ENCODE data around the gene ARHGEF38. TPM values are rescaled to one million over a fixed set of nuclear protein-coding genes. Genes with fewer than 3 reads are reported as not detected.

The ARHGEF38 gene
- total RNA-seq, 1 donor from 2014 or later: not detected

GRCh38 chr4:105631818-105632400 lies 79.5 kb downstream of the ARHGEF38 start:
- Histone ChIP-seq H3K79me2 (ENCODE audit: insufficient read depth, low read length) (no peaks in the 10 kb centered on the region), H3K36me3 (ENCODE audit: insufficient read depth, low read length) (no peaks in the 10 kb centered on the region), H3K4me2 (ENCODE audit: low read length) (no peak overlapping the region), H3K4me1 (ENCODE audit: insufficient read depth, low read length) (no peaks in the 10 kb centered on the region), H3K4me3 (ENCODE audit: insufficient read depth, low read depth, low read length) (no peak overlapping the region), H3K27me3 (ENCODE audit: insufficient read depth, low read length) (no peaks in the 10 kb centered on the region), H4K20me1 (ENCODE audit: insufficient read depth, low read length) (no peaks in the 10 kb centered on the region), H3K9me3 (ENCODE audit: insufficient read depth, low read depth, low read length) (no peaks in the 10 kb centered on the region), H3K9ac (ENCODE audit: low read length) (no peak overlapping the region), H3K27ac (ENCODE audit: low read depth, low read length) (no peak overlapping the region), H2AFZ (ENCODE audit: low read depth, low read length) (no peak overlapping the region)
- peak overlapping the region; percentile 47 for H3K27ac Mint-ChIP-seq (ENCODE audit: unreplicated experiment)
- H3K27me3 Mint-ChIP-seq (ENCODE audit: low read depth, unreplicated experiment): no peaks in the 10 kb centered on the region
- FAIRE-seq: no peak
- no peak for DNase-seq (ENCODE audit: low read depth)
- H3K4me3 Mint-ChIP-seq (ENCODE audit: unreplicated experiment): no peak overlapping the region
- H3K9me3 Mint-ChIP-seq (ENCODE audit: unreplicated experiment): no peaks in the 10 kb centered on the region
- H3K36me3 Mint-ChIP-seq (ENCODE audit: low read depth, unreplicated experiment): no peaks in the 10 kb centered on the region
- H3K4me1 Mint-ChIP-seq (ENCODE audit: low read depth, unreplicated experiment): peaks cover 8% of the 10 kb centered on the region
- TF ChIP-seq EZH2 (IDR thresholded peaks at IDR 0.05; ENCODE audit: insufficient read depth, low read length): no peak
- TF ChIP-seq CTCF (IDR thresholded peaks at IDR 0.05; ENCODE audit: insufficient read depth, low read depth, low read length): peak; percentile 23

GRCh38 chr4:105632599-105632998 lies 80.2 kb downstream of the ARHGEF38 start:
- FAIRE-seq: no peak
- H3K36me3 Mint-ChIP-seq (ENCODE audit: low read depth, unreplicated experiment): no peaks in the 10 kb centered on the region
- H3K4me3 Mint-ChIP-seq (ENCODE audit: unreplicated experiment): no peak overlapping the region

More at GRCh38 chr4:105632599-105632998, 80.2 kb downstream of the ARHGEF38 start:
- H3K4me1 Mint-ChIP-seq (ENCODE audit: low read depth, unreplicated experiment): peaks cover 13% of the 10 kb centered on the region
- no peaks in the 10 kb centered on the region for H3K27me3 Mint-ChIP-seq (ENCODE audit: low read depth, unreplicated experiment)
- Histone ChIP-seq H3K36me3 (ENCODE audit: insufficient read depth, low read length) (no peaks in the 10 kb centered on the region), H4K20me1 (ENCODE audit: insufficient read depth, low read length) (no peaks in the 10 kb centered on the region), H2AFZ (ENCODE audit: low read depth, low read length) (no peak overlapping the region), H3K27me3 (ENCODE audit: insufficient read depth, low read length) (no peaks in the 10 kb centered on the region), H3K4me2 (ENCODE audit: low read length) (no peak overlapping the region), H3K9ac (ENCODE audit: low read length) (no peak overlapping the region), H3K27ac (ENCODE audit: low read depth, low read length) (no peak overlapping the region), H3K4me3 (ENCODE audit: insufficient read depth, low read depth, low read length) (no peak overlapping the region), H3K9me3 (ENCODE audit: insufficient read depth, low read depth, low read length) (no peaks in the 10 kb centered on the region), H3K79me2 (ENCODE audit: insufficient read depth, low read length) (no peaks in the 10 kb centered on the region), H3K4me1 (ENCODE audit: insufficient read depth, low read length) (peaks cover 3% of the 10 kb centered on the region)
- no peak for DNase-seq (ENCODE audit: low read depth)
- no peaks in the 10 kb centered on the region for H3K9me3 Mint-ChIP-seq (ENCODE audit: unreplicated experiment)
- no peak overlapping the region for H3K27ac Mint-ChIP-seq (ENCODE audit: unreplicated experiment)
- no peak for TF ChIP-seq CTCF (IDR thresholded peaks at IDR 0.05; ENCODE audit: insufficient read depth, low read depth, low read length)
- no peak for TF ChIP-seq EZH2 (IDR thresholded peaks at IDR 0.05; ENCODE audit: insufficient read depth, low read length)

Data from astrocyte (in vitro differentiated cells and primary cell).